ENCODE measurements around the gene MAP2K6.

The MAP2K6 gene

DNA sequence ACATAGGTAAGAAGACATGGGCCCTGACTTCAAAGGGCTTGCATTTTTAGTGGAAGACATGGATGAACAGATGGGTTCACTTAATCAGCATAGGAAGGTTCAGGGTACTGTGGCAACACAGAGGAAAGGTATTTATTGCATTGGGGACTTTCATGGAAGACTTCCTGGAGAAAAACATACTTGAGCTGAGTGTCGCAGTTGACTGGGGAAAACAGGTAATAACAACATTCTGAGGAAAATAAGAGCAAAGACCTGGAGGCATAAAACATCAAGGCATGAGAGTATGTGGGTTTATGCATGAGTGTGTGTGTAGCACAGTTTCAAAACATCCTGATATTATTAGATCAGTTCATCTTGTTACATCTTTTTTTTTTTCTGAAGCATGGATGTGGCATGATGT lies 82.7 kb downstream of the MAP2K6 start:
- no peak for DNase-seq

- no peak for DNase-seq
Measured at GRCh38 chr17:69499318-69499717, 84.8 kb downstream of the MAP2K6 start.

DNA sequence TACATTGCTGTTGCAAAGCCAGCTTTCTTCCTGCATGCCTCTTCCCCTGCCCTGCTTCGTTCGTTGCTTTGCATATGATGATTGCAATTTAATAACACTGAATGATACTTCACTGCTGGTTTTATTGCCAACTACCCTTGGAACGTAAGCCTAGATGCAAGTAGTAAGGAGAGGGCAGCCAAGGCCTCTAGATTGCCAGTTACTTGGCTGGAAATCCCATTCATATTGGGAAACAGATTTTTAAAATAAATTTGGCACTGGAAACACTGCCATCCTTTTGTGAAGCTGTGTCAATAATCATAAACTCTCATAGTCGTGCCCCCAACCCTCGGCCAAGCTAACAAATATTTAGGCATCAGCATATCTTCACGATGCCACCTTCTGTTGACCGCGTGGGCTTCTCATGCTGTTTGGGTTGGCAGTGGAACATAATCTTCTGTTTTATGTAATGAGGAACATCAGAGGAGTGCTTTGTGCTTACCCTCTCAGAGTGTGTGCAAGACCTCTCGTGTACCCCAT lies 86.5 kb downstream of the MAP2K6 start:
- no peak for DNase-seq

- no peak for DNase-seq
Measured at GRCh38 chr17:69501591-69502468, 87.3 kb downstream of the MAP2K6 start.

GRCh38 chr17:69503711-69504110 lies 89.2 kb downstream of the MAP2K6 start:
- no peak for DNase-seq

GRCh38 chr17:69505740-69506139 lies 91.2 kb downstream of the MAP2K6 start:
- no peak for DNase-seq

DNA sequence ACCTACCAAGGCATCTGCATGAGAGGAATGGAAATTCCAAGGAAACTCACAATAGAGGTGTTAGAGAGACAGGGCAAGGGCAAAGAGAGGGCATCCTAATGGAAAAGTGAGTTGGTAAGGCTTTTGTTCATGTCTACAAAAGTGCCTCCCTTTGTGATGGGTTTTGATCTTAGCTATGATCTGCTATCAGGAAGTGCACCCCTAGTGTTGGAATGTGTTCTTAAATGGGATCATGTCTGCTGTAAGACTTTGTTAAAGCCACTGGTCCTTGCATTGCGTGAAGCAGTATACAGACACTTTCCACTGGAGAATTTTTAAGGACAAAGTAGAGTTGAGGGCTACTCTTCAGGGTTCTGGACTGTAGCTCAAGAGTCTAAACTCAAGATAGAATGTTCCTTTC lies 92.0 kb downstream of the MAP2K6 start:
- DNase-seq: no peak

- DNase-seq: no peak
Measured at GRCh38 chr17:69508814-69509213, 94.3 kb downstream of the MAP2K6 start.

GRCh38 chr17:69511250-69511649 lies 96.8 kb downstream of the MAP2K6 start:
- DNase-seq: no peak

GRCh38 chr17:69512946-69513345 lies 98.4 kb downstream of the MAP2K6 start:
- no peak for DNase-seq

DNA sequence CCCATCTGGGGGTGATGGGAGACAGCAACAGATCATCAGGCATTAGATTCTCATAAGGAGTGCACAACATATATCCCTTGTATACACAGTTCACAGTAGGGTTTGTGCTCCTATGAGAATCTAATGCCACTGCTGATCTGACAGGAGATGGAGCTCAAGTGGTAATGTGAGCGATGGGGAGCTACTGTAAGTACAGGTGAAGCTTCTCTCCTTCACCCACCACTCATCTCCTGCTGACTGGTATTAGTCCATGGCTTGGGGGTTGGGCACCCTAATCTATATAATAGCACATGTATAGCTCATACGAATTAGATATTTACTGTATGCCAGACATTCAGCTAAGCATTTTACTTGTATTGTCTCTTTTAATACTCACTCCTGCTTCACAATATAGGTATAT lies 101.7 kb downstream of the MAP2K6 start:
- DNase-seq: no peak

DNA sequence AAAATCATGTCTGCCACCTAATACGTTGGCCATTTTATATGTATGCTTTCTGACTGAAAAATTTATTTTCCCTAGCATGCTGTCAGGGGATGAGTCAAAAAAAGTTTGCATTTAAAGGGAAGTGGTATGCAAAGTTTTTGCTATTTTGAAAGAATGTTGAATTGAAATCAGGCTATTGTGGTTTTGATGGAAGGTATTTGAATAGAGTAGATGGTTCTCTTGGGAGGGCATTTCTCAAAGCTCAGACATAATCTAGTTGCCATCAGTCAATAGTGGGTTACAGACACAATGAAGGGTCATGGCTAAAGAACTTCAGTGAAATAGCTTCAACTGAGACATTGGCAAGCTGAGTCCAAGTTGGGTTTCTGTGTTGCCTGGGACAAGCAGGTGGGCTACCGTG lies 102.4 kb downstream of the MAP2K6 start:
- no peak for DNase-seq

GRCh38 chr17:69518951-69519350 lies 104.5 kb downstream of the MAP2K6 start:
- no peak for DNase-seq

GRCh38 chr17:69523244-69523861 lies 108.9 kb downstream of the MAP2K6 start:
- no peak for DNase-seq

DNA sequence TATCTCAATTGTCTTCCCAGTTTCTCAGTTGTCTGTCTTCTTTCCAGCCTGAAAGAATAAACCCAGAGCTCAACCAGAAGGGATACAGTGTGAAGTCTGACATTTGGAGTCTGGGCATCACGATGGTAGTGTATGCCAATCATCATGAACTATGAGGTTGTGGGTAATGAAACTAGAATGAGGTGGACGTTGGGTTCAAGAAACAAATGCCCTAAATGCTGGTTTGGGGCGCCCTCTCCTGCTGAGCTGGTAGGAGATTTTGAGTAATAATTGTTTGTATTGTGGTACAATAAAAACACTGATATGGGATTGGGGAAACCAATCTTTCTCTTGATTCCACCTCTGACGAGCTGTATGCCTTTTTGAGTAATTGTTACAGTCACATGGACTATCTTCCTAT lies 110.4 kb downstream of the MAP2K6 start:
- no peak for DNase-seq

DNA sequence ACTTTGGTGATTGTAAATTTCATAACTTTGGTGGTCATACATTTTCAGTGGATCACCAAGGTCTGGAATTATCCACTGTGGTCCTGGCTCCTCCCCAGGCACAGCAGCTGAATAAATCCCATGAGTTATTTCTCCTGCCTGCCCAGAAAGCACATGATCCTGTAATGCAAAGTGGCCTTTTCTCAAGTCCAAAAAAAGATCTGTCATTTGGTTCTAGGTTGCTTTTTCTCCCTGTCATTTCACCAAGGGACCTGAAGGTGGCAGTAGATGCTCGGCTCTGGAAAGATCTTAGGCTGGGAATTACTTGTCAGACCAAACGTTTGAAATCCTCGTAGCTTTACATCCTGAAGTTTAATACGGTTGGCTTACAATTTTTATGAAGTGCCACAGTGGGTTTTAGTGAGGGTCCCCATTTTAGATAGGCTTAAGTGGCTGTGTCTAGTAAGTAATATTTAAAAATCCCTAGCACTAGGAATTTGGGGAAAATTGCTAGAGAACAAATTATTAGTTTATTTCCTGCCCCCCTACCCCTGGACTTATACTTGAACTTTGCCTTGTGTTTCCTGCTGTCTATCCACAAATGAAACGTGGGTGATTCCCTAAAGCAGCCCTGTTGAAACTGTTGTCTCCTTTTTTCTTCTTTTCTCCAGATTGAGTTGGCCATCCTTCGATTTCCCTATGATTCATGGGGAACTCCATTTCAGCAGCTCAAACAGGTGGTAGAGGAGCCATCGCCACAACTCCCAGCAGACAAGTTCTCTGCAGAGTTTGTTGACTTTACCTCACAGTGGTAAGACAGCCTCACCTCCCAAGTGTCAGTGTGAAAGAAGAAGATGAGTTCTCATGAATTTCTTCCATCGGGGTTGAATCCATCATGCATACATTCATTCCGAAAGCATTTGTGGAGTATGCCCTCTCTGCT lies 111.7 kb downstream of the MAP2K6 start:
- no peak for DNase-seq

- DNase-seq: no peak
Measured at GRCh38 chr17:69528035-69528434, 113.5 kb downstream of the MAP2K6 start.

GRCh38 chr17:69533481-69534234 lies 119.2 kb downstream of the MAP2K6 start:
- no peak for DNase-seq

DNA sequence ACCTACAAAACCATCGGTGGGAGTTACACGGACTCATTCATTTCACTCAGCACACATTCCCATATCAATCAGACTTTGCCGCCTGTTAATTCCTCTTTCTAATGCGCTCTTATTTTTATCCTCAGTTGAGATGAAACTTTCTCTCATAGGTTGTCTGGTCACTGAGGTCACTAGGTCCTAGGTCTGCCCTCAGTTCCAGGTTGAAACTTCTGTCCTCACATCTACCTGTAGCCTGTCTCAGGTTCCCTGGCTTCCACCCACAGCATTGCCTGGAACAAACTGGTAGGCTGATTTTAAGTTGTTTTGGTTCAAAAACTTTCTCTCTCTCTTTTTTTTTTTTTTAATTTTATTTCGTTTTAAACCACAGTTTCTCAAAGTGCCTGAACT lies 119.7 kb downstream of the MAP2K6 start:
- no peak for DNase-seq

DNA sequence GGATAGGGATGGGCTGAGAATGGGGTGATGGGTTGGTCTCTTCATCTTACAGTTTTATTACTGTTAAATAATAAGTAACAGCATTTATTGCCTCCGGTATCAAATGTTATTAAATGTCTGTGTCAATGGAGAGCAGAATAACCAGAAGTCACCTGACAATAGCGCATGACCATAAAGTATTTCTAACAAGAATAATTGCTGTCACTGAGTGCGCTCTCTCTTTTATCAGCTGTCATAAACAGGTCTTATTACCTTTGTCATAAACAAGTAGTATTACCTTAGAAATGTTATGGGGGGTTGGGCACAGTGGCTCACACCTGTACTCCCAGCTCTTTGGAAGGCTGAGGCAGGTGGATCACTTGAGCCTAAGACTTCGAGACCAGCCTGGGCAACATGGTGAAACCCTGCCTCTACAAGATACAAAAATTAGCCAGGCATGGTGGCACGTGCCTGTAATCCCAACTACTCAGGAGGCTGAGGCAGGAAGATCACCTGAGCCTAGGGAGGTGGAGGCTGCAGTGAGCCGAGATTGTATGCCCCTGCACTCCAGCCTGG lies 120.6 kb downstream of the MAP2K6 start:
- no peak for DNase-seq

DNA sequence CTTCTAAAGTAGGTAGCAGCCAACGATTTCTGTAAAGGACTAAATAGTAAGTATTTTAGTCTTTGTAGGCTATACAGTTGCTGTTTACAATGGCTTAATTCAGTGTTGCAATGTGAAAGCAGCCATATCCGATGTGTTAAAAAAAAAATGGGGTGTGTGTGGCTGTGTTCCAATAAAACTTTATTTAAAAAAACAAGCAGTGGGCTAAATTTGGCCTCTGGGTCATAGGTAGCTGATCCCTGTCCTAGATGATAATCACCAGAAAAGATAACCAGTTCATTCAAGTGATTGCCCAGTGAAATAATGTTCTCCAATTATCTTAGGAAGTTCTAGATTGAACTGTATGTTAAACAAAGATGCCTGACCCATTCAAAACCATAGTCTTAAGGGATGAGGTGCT lies 124.3 kb downstream of the MAP2K6 start:
- DNase-seq: no peak

DNA sequence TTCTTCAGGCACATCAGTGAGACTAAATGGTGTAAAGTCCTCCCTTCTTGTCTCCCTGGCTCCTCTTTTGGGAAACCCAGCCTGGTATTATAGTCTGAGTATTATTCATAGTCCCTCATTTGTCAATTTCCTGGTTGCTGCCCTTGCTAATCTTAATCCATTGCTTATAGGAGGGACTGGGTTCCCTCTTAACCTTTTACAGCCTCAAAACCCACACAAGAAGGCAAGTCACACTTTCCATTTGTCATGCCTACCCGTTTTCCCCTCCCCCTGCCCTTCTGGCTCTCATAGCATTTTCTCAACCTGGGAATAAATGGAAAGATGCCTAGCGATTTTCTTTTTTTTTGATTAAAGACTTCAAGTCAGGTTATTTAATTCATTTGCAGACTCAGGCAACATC lies 124.8 kb downstream of the MAP2K6 start:
- DNase-seq: no peak
